ENCODE results near the gene PAPSS1.

PAPSS1 gene

DNA sequence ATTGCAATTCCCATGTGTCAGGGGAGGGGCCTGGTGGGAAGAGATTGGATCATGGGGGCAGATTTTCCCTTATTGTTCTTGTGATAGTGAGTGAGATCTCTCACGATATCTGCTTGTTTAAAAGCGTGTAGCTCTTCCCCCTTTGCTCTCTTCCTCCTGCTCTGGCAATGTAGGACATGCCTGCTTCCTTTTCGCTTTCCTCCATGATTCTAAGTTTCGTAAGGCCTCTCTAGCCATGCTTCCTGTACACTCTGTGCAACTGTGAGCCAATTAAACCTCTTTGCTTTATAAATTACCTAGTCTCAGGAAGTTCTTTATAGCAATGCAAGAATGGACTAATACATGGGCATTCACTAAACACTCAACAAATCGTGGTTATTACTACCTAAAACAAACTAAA lies 37.2 kb upstream of the PAPSS1 start:
- Histone ChIP-seq H3K36me3 (ENCODE audit: control insufficient read depth, low read length) (no peaks in the 10 kb centered on the region), H3F3A (ENCODE audit: control insufficient read depth, insufficient read depth) (no peaks in the 10 kb centered on the region), H3K27ac (ENCODE audit: low read depth, low read length) (no peak overlapping the region), H3K4me2 (ENCODE audit: low read length) (no peak overlapping the region), H3K4me3 (ENCODE audit: low read length) (no peak overlapping the region), H3K27me3 (ENCODE audit: control insufficient read depth, low read length) (no peaks in the 10 kb centered on the region; the same call in 1 of the 2 replicates), H4K20me1 (ENCODE audit: control insufficient read depth, insufficient read depth, low read depth, low read length) (no peaks in the 10 kb centered on the region), H3K4me1 (ENCODE audit: control insufficient read depth, low read length) (no peaks in the 10 kb centered on the region), H3K79me2 (ENCODE audit: control insufficient read depth, low read length) (no peaks in the 10 kb centered on the region), H3K9me2 (replicated peaks; ENCODE audit: control insufficient read depth, low read length) (no peaks in the 10 kb centered on the region), H3K9me3 (ENCODE audit: control insufficient read depth, insufficient read depth, low read length) (no peaks in the 10 kb centered on the region)
- TF ChIP-seq EZH2phosphoT487 (IDR thresholded peaks at IDR 0.05; ENCODE audit: borderline replicate concordance, low read length) = no peak
- TF ChIP-seq, protein P1, sequence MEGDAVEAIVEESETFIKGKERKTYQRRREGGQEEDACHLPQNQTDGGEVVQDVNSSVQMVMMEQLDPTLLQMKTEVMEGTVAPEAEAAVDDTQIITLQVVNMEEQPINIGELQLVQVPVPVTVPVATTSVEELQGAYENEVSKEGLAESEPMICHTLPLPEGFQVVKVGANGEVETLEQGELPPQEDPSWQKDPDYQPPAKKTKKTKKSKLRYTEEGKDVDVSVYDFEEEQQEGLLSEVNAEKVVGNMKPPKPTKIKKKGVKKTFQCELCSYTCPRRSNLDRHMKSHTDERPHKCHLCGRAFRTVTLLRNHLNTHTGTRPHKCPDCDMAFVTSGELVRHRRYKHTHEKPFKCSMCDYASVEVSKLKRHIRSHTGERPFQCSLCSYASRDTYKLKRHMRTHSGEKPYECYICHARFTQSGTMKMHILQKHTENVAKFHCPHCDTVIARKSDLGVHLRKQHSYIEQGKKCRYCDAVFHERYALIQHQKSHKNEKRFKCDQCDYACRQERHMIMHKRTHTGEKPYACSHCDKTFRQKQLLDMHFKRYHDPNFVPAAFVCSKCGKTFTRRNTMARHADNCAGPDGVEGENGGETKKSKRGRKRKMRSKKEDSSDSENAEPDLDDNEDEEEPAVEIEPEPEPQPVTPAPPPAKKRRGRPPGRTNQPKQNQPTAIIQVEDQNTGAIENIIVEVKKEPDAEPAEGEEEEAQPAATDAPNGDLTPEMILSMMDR (IDR thresholded peaks at IDR 0.05; ENCODE audit: low read depth, low read length, poor library complexity, severe bottlenecking) = no peak

DNA sequence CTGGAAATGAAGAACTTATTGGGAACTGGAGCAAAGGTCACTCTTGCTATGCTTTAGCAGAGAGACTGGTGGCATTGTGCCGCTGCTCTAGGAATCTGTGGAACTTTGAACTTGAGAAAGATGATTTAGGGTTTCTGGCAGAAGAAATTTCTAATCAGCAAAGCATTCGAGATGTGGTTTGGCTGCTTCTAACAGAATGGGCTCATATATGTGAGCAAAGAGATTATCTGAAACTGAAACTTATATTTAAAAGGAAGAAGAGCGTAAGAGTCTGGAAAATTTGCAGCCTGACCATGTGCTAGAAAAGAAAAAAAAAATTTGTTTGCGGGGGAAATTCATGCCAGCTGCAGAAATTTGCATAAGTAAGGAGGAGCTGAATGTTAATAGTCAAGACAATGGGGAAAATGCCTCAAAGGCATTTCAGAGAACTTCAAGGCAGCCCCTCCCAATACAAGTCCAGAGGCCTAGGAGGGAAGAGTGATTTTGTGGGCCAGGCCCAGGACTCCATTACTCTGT lies 35.9 kb upstream of the PAPSS1 start:
- no peak for TF ChIP-seq EZH2phosphoT487 (IDR thresholded peaks at IDR 0.05; ENCODE audit: borderline replicate concordance, low read length)
- TF ChIP-seq, protein P1 (IDR thresholded peaks at IDR 0.05; ENCODE audit: low read depth, low read length, poor library complexity, severe bottlenecking) = no peak
- Histone ChIP-seq H3K9me2 (replicated peaks; ENCODE audit: control insufficient read depth, low read length) (no peaks in the 10 kb centered on the region), H4K20me1 (ENCODE audit: control insufficient read depth, insufficient read depth, low read depth, low read length) (no peaks in the 10 kb centered on the region), H3K4me3 (ENCODE audit: low read length) (no peak overlapping the region), H3K9me3 (ENCODE audit: control insufficient read depth, insufficient read depth, low read length) (no peaks in the 10 kb centered on the region), H3K27me3 (ENCODE audit: control insufficient read depth, low read length) (no peaks in the 10 kb centered on the region; the same call in 1 of the 2 replicates), H3K79me2 (ENCODE audit: control insufficient read depth, low read length) (no peaks in the 10 kb centered on the region), H3F3A (ENCODE audit: control insufficient read depth, insufficient read depth) (no peaks in the 10 kb centered on the region), H3K4me2 (ENCODE audit: low read length) (no peak overlapping the region), H3K4me1 (ENCODE audit: control insufficient read depth, low read length) (no peaks in the 10 kb centered on the region), H3K27ac (ENCODE audit: low read depth, low read length) (no peak overlapping the region), H3K36me3 (ENCODE audit: control insufficient read depth, low read length) (no peaks in the 10 kb centered on the region)

DNA sequence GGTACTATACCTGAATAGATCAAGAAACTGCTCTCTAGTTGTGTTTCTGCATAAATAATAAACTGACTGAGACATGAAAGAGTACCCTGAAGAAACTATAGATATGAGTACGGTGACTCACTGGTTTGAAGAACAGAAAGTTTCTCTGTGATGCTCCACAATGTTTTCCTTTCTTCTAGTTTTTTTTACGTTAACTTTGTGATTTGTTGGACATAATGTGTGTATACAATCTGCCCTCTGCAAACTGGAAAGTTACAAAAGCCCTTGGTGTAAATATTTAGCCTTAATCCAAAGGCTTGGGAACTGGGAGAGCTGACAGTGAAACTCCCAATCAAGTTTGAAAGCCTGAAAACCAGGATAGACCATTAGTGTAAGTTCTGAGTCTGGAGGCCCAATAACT lies 31.6 kb upstream of the PAPSS1 start:
- H3K27ac ChIP-seq (ENCODE audit: low read depth, low read length) = no peak overlapping the region
- no peak for TF ChIP-seq EZH2phosphoT487 (IDR thresholded peaks at IDR 0.05; ENCODE audit: borderline replicate concordance, low read length)
- TF ChIP-seq, protein P1 (IDR thresholded peaks at IDR 0.05; ENCODE audit: low read depth, low read length, poor library complexity, severe bottlenecking) = no peak
- no peaks in the 10 kb centered on the region for H3F3A ChIP-seq (ENCODE audit: control insufficient read depth, insufficient read depth)
- H3K36me3 ChIP-seq (ENCODE audit: control insufficient read depth, low read length) = no peaks in the 10 kb centered on the region
- H3K9me2 ChIP-seq (replicated peaks; ENCODE audit: control insufficient read depth, low read length) = no peaks in the 10 kb centered on the region
- H3K4me1 ChIP-seq (ENCODE audit: control insufficient read depth, low read length) = no peaks in the 10 kb centered on the region
- no peaks in the 10 kb centered on the region for H3K9me3 ChIP-seq (ENCODE audit: control insufficient read depth, insufficient read depth, low read length)
- H4K20me1 ChIP-seq (ENCODE audit: control insufficient read depth, insufficient read depth, low read depth, low read length) = no peaks in the 10 kb centered on the region
- no peak overlapping the region for H3K4me3 ChIP-seq (ENCODE audit: low read length)
- no peak overlapping the region for H3K4me2 ChIP-seq (ENCODE audit: low read length)
- H3K27me3 ChIP-seq (ENCODE audit: control insufficient read depth, low read length) = peaks cover 10% of the 10 kb centered on the region
- no peaks in the 10 kb centered on the region for H3K79me2 ChIP-seq (ENCODE audit: control insufficient read depth, low read length)

Measured in DOHH2 (cell line).